ENCODE results near the gene FAM174B. TPM values are rescaled to one million over a fixed set of nuclear protein-coding genes. Genes with fewer than 3 reads are reported as not detected.

FAM174B gene
- total and polyA plus RNA-seq, 12 donors = 3.7 to 16.4 (median 9.9) TPM

DNA sequence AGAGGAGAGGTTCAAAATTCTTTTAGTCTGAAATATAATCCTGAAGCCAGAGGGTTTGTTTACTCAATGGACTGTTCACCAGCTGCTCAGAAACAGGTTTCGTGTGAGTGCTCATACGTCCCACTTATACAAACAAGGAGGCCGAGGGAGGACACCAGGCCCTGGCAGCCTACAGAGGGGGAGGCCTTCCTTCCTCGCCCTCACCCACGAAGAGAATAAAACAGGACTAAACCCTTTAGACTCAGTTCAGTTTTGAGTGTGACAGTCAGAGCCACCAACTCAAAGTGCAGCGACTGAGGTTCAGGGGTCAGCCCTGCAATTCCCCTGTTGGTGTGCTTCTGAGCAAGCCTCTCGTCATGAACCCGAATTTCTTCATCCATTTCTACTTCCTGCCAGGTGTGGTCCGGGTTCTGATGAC lies 17.3 kb downstream of the FAM174B start:
- Histone ChIP-seq H3K27ac (no peak overlapping the region), H3K36me3 (replicated peaks in 1 of 2) (no peaks in the 10 kb centered on the region), H3K9me3 (replicated peaks in 1 of 3) (peaks cover 0 to 7% (median 0%) of the 10 kb centered on the region in 3 donors), H3K27me3 (no peaks in the 10 kb centered on the region), H3K4me1 (replicated peaks in 1 of 2) (no peaks in the 10 kb centered on the region), H3K4me3 (no peak overlapping the region)
- peak in 1 of 7 donors; percentile 35 for DNase-seq
- 68 to 77% (median 70%) methylated on average over 9 of the region's 9 CpGs for WGBS, 4 donors
- intact Hi-C loops (cut with DNase I) = no loop called here
- TF ChIP-seq POLR2A (IDR thresholded peaks at IDR 0.05) = no peak
- no peak for TF ChIP-seq CTCF (IDR thresholded peaks at IDR 0.05)

DNA sequence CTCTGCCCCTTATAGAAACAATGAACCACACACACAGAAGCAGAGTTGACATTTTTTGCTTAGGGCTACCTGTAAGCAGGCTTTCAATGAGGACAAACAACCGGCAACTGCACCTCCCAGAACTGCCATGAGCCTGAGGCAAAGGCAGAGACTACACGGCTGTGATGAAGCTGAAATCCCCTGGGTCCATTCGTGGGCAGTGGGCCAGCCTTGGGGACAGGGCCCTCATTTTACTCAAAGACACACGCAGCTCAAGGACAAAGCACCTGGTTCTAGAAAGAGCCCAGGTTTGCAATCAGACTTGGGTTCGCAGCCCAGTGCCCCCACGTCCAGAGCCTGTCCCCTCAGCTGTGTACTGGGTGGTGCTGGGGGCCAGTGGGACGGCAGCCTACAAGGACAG lies 17.9 kb downstream of the FAM174B start:
- Histone ChIP-seq H3K27me3 (no peaks in the 10 kb centered on the region), H3K4me1 (replicated peaks in 1 of 2) (no peaks in the 10 kb centered on the region), H3K4me3 (no peak overlapping the region), H3K36me3 (replicated peaks in 1 of 2) (no peaks in the 10 kb centered on the region), H3K9me3 (replicated peaks in 1 of 3) (peaks cover 0 to 7% (median 0%) of the 10 kb centered on the region in 3 donors), H3K27ac (no peak overlapping the region)
- DNase-seq = peak in 1 of 7 donors; percentile 64
- intact Hi-C loops (cut with DNase I) = no loop called here
- no peak for TF ChIP-seq CTCF (IDR thresholded peaks at IDR 0.05)
- TF ChIP-seq POLR2A (IDR thresholded peaks at IDR 0.05) = no peak
- WGBS, 4 donors = 76 to 95% (median 82%) methylated on average over 3 to 7 of the region's 7 CpGs

DNA sequence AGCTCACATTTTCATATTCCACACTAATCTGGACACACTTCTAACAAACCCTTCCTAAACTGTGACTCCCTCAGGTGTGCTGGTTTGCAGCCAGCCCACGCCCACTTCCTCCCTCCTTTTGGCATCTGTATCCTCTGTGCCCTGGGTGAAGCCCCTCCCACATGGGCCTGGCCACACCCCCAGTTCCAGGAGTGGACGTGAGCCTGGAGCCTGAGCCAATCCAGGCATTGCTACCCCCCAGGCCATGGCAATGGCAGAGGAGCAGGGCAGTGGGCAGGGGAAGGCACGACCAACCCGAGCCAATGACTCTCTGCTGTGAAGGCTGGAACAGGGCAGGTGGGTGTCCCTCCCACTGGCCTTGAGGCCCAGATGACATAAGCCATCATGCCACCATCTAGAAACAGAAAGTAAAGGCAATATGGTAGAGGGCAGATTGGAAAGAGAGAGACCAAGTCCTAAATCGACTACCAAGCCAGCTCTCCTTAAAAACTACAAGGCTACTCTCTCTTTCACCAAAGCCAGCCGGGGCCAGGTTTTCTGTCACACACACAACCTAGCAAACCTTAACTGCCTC lies 18.6 kb downstream of the FAM174B start:
- Histone ChIP-seq H3K36me3 (replicated peaks in 1 of 2) (no peaks in the 10 kb centered on the region), H3K27me3 (no peaks in the 10 kb centered on the region), H3K27ac (no peak overlapping the region), H3K4me3 (no peak overlapping the region), H3K4me1 (replicated peaks in 1 of 2) (no peaks in the 10 kb centered on the region), H3K9me3 (replicated peaks in 1 of 3) (peaks cover 0 to 7% (median 0%) of the 10 kb centered on the region in 3 donors)
- intact Hi-C loops (cut with DNase I) = no loop called here
- DNase-seq = peak in 1 of 7 donors; percentile 53
- WGBS, 4 donors = 84 to 95% (median 86%) methylated on average over 6 of the region's 6 CpGs
- TF ChIP-seq POLR2A (IDR thresholded peaks at IDR 0.05) (no peak), CTCF (IDR thresholded peaks at IDR 0.05) (no peak)

- H3K36me3 ChIP-seq (replicated peaks in 1 of 2) = no peaks in the 10 kb centered on the region
- peak in 1 of 7 donors; percentile 42 for DNase-seq
- H3K27me3 ChIP-seq = no peaks in the 10 kb centered on the region
- intact Hi-C loops (cut with DNase I) = no loop called here
- peaks cover 0 to 7% (median 0%) of the 10 kb centered on the region in 3 donors for H3K9me3 ChIP-seq (replicated peaks in 1 of 3)
- no peaks in the 10 kb centered on the region for H3K4me1 ChIP-seq (replicated peaks in 1 of 2)
- TF ChIP-seq POLR2A (IDR thresholded peaks at IDR 0.05) = no peak
- TF ChIP-seq CTCF (IDR thresholded peaks at IDR 0.05) = no peak
- WGBS, 4 donors = 89 to 96% (median 95%) methylated on average over 9 to 12 of the region's 12 CpGs
- no peak overlapping the region for H3K4me3 ChIP-seq
- H3K27ac ChIP-seq = no peak overlapping the region
Measured at GRCh38 chr15:92636401-92636907, 19.1 kb downstream of the FAM174B start.

Data from adrenal gland (tissue), 12 donors.